ENCODE data around the gene HAPLN2. TPM values are rescaled to one million over a fixed set of nuclear protein-coding genes. Genes with fewer than 3 reads are reported as not detected.

The HAPLN2 gene
- total RNA-seq, 1 donor from 2014 or later = not detected

GRCh38 chr1:156647351-156647750, 28.1 kb downstream of the HAPLN2 start:
- Histone ChIP-seq H3K9ac (no peak overlapping the region), H2AFZ (replicated peaks) (no peak overlapping the region), H3K27me3 (peaks cover 100% of the 10 kb centered on the region), H3K27ac (no peak overlapping the region), H3K36me3 (no peaks in the 10 kb centered on the region), H4K20me1 (ENCODE audit: low read depth) (peaks cover 38% of the 10 kb centered on the region), H3K4me1 (no peaks in the 10 kb centered on the region), H3K4me3 (no peak overlapping the region), H3F3A (ENCODE audit: low read depth) (peaks cover 12% of the 10 kb centered on the region), H3K4me2 (no peak overlapping the region), H3K9me3 (ENCODE audit: low read depth) (no peaks in the 10 kb centered on the region), H3K79me2 (ENCODE audit: low read depth) (no peaks in the 10 kb centered on the region)
- Mint-ChIP-seq H3K27me3 (ENCODE audit: insufficient read depth, low read depth) (peaks cover 44% of the 10 kb centered on the region), H3K36me3 (no peaks in the 10 kb centered on the region), H3K27ac (no peak overlapping the region), H3K9me3 (no peaks in the 10 kb centered on the region), H3K4me3 (no peak overlapping the region), H3K4me1 (peaks cover 6% of the 10 kb centered on the region)
- DNase-seq (ENCODE audit: low spot score) = no peak
- TF ChIP-seq CTCF (IDR thresholded peaks at IDR 0.05) = no peak

GRCh38 chr1:156648496-156648895, 29.3 kb downstream of the HAPLN2 start:
- H3K27ac ChIP-seq = no peak overlapping the region
- H3K4me3 Mint-ChIP-seq = no peak overlapping the region
- TF ChIP-seq CTCF (IDR thresholded peaks at IDR 0.05) (no peak), EZH2phosphoT487 (IDR thresholded peaks at IDR 0.05) (no peak), EZH2 (IDR thresholded peaks at IDR 0.05) (no peak)
- no peak overlapping the region for H3K9ac ChIP-seq
- no peaks in the 10 kb centered on the region for H3K36me3 ChIP-seq
- H3K36me3 Mint-ChIP-seq = no peaks in the 10 kb centered on the region
- H3K79me2 ChIP-seq (ENCODE audit: low read depth) = no peaks in the 10 kb centered on the region
- no peaks in the 10 kb centered on the region for H3K9me3 Mint-ChIP-seq
- H3K27me3 Mint-ChIP-seq (ENCODE audit: insufficient read depth, low read depth) = peaks cover 35% of the 10 kb centered on the region
- DNase-seq (ENCODE audit: low spot score) = no peak
- peak overlapping the region; percentile 78 for H3K27ac Mint-ChIP-seq
- H3F3A ChIP-seq (ENCODE audit: low read depth) = peaks cover under 1% of the 10 kb centered on the region
- no peaks in the 10 kb centered on the region for H3K4me1 Mint-ChIP-seq
- no peaks in the 10 kb centered on the region for H3K4me1 ChIP-seq
- peaks cover 100% of the 10 kb centered on the region for H3K27me3 ChIP-seq
- no peak overlapping the region for H3K4me3 ChIP-seq
- H4K20me1 ChIP-seq (ENCODE audit: low read depth) = peaks cover 30% of the 10 kb centered on the region
- no peak overlapping the region for H2AFZ ChIP-seq (replicated peaks)
- no peak overlapping the region for H3K4me2 ChIP-seq
- no peaks in the 10 kb centered on the region for H3K9me3 ChIP-seq (ENCODE audit: low read depth)

DNA sequence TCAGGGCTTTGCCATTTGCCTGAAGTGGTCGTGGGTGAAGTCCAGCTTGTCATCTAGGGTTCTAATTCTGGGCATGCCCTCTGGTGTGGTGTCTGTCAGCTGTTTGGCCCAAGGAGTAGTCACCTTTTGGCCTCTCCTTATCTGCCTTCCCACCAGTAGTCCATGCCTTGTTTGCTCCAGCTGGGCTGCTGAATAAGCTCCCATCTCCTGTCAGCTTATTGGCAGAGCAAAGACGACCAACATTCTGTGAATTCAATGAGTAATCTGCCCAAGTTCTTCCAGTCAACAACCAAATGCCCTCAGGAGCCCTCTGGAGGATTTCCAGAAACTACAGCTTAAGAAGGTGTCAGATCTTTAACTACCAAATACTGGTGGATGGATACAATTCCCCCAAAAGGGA, 29.7 kb downstream of the HAPLN2 start:
- Histone ChIP-seq H2AFZ (replicated peaks) (no peak overlapping the region), H4K20me1 (ENCODE audit: low read depth) (peaks cover 26% of the 10 kb centered on the region), H3K27ac (no peak overlapping the region), H3K4me1 (no peaks in the 10 kb centered on the region), H3K4me2 (no peak overlapping the region), H3K9ac (no peak overlapping the region), H3F3A (ENCODE audit: low read depth) (no peaks in the 10 kb centered on the region), H3K9me3 (ENCODE audit: low read depth) (no peaks in the 10 kb centered on the region), H3K4me3 (no peak overlapping the region), H3K27me3 (peaks cover 100% of the 10 kb centered on the region), H3K36me3 (no peaks in the 10 kb centered on the region), H3K79me2 (ENCODE audit: low read depth) (no peaks in the 10 kb centered on the region)
- H3K4me3 Mint-ChIP-seq = no peak overlapping the region
- no peak overlapping the region for H3K27ac Mint-ChIP-seq
- TF ChIP-seq EZH2 (IDR thresholded peaks at IDR 0.05) (no peak), EZH2phosphoT487 (IDR thresholded peaks at IDR 0.05) (no peak), CTCF (IDR thresholded peaks at IDR 0.05) (no peak)
- H3K4me1 Mint-ChIP-seq = no peaks in the 10 kb centered on the region
- H3K36me3 Mint-ChIP-seq = no peaks in the 10 kb centered on the region
- no peak for DNase-seq (ENCODE audit: low spot score)
- peaks cover 34% of the 10 kb centered on the region for H3K27me3 Mint-ChIP-seq (ENCODE audit: insufficient read depth, low read depth)
- no peaks in the 10 kb centered on the region for H3K9me3 Mint-ChIP-seq

Data from neural progenitor cell (in vitro differentiated cells).